ENCODE measurements around the gene ZNF800. TPM values are rescaled to one million over a fixed set of nuclear protein-coding genes. Genes with fewer than 3 reads are reported as not detected.

Gene ZNF800
- polyA plus RNA-seq, 1 donor (not counting 4 experiments of a cell fraction or from before 2014, with no cell fraction given): 18.0 TPM

DNA sequence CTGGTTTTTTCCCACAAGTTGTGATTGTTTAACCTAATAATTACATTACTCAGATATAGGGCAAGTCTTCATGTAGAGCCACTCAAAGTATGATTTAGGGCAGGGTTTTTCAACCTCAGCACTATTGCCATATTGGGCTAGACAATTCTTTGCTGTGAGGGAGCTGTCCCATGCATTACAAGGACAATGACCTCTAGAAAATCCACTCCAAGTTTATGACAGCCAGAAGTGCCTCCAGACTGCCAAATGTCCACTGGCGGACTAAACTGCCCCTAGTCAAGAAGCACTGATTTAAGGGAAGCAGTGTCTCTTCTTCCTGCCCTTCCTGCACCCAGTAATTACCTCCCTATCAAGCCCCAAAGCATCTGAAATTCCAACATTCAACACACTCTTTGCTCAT, 54.4 kb downstream of the ZNF800 start:
- Histone ChIP-seq H3K27ac (ENCODE audit: control insufficient read depth, insufficient read depth, low read length) (no peak overlapping the region), H3K79me2 (ENCODE audit: control insufficient read depth, insufficient read depth, low read length) (no peaks in the 10 kb centered on the region), H3K36me3 (ENCODE audit: control insufficient read depth in 2 of 2, extremely low read depth in 1 of 2, insufficient read depth in 2 of 2, low read length in 2 of 2) (no peaks in the 10 kb centered on the region), H3K27me3 (ENCODE audit: control insufficient read depth, extremely low read depth, insufficient read depth, low read length) (no peaks in the 10 kb centered on the region), H3K4me3 (ENCODE audit: control insufficient read depth in 2 of 3, extremely low read depth in 1 of 3, insufficient read depth in 2 of 3, low read depth in 1 of 3, low read length in 3 of 3) (no peak overlapping the region), H4K20me1 (ENCODE audit: control insufficient read depth, extremely low read depth, insufficient read depth, low read length) (no peaks in the 10 kb centered on the region), H3K9me3 (ENCODE audit: control insufficient read depth, low read depth, low read length) (no peaks in the 10 kb centered on the region), H3K9me1 (ENCODE audit: control insufficient read depth, extremely low read depth, insufficient read depth, low read length) (no peaks in the 10 kb centered on the region), H3K9ac (ENCODE audit: control insufficient read depth, extremely low read depth, insufficient read depth, low read length) (no peak overlapping the region), H3K4me2 (ENCODE audit: control insufficient read depth, extremely low read depth, insufficient read depth, low read depth, low read length) (no peak overlapping the region), H2AFZ (ENCODE audit: control insufficient read depth, low read length) (no peak overlapping the region), H3K4me1 (ENCODE audit: control insufficient read depth, extremely low read depth, insufficient read depth, low read length) (no peaks in the 10 kb centered on the region)
- TF ChIP-seq, protein P1, sequence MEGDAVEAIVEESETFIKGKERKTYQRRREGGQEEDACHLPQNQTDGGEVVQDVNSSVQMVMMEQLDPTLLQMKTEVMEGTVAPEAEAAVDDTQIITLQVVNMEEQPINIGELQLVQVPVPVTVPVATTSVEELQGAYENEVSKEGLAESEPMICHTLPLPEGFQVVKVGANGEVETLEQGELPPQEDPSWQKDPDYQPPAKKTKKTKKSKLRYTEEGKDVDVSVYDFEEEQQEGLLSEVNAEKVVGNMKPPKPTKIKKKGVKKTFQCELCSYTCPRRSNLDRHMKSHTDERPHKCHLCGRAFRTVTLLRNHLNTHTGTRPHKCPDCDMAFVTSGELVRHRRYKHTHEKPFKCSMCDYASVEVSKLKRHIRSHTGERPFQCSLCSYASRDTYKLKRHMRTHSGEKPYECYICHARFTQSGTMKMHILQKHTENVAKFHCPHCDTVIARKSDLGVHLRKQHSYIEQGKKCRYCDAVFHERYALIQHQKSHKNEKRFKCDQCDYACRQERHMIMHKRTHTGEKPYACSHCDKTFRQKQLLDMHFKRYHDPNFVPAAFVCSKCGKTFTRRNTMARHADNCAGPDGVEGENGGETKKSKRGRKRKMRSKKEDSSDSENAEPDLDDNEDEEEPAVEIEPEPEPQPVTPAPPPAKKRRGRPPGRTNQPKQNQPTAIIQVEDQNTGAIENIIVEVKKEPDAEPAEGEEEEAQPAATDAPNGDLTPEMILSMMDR (optimal IDR thresholded peaks at IDR 0.05 in 1 of 3, IDR thresholded peaks at IDR 0.05 in 1 of 3, conservative IDR thresholded peaks at IDR 0.05 in 1 of 3; ENCODE audit: extremely low read depth in 1 of 3, insufficient read depth in 2 of 3, low read length in 3 of 3): no peak
- TF ChIP-seq EZH2 (IDR thresholded peaks at IDR 0.05; ENCODE audit: low read length): no peak
- dilution Hi-C loops (cut with MboI; ENCODE audit: extremely low pct_ligation_motif_present, low sequenced_read_pairs): no loop called here
- DNase-seq (ENCODE audit: low read depth, low spot score): no peak
- FAIRE-seq: no peak

DNA sequence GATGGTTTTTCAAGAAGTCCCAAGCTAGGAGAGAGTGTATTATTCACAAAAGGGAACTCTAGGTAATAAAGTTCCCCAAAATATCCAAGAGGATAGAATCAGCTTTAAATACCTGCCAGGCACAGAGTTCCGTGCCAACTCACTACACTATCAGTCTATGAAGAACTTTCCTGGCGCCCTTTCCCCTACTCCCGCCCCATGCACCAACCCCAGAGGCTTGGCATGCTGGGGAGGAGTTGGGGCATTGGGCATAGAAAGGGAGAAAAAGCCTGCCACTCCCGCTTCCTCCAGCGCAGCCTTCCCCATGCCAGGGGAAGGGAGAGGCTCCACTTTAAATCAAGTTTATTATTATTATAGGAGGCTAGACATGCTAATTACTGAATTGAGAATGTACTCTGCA, 54.9 kb downstream of the ZNF800 start:
- no peaks in the 10 kb centered on the region for H3K9me1 ChIP-seq (ENCODE audit: control insufficient read depth, extremely low read depth, insufficient read depth, low read length)
- no peaks in the 10 kb centered on the region for H3K9me3 ChIP-seq (ENCODE audit: control insufficient read depth, low read depth, low read length)
- no peaks in the 10 kb centered on the region for H3K79me2 ChIP-seq (ENCODE audit: control insufficient read depth, insufficient read depth, low read length)
- H4K20me1 ChIP-seq (ENCODE audit: control insufficient read depth, extremely low read depth, insufficient read depth, low read length): no peaks in the 10 kb centered on the region
- no peak overlapping the region for H3K4me2 ChIP-seq (ENCODE audit: control insufficient read depth, extremely low read depth, insufficient read depth, low read depth, low read length)
- no peak overlapping the region for H2AFZ ChIP-seq (ENCODE audit: control insufficient read depth, low read length)
- no peaks in the 10 kb centered on the region for H3K36me3 ChIP-seq (ENCODE audit: control insufficient read depth in 2 of 2, extremely low read depth in 1 of 2, insufficient read depth in 2 of 2, low read length in 2 of 2)
- no peak overlapping the region for H3K4me3 ChIP-seq (ENCODE audit: control insufficient read depth in 2 of 3, extremely low read depth in 1 of 3, insufficient read depth in 2 of 3, low read depth in 1 of 3, low read length in 3 of 3)
- H3K9ac ChIP-seq (ENCODE audit: control insufficient read depth, extremely low read depth, insufficient read depth, low read length): no peak overlapping the region
- no peak for TF ChIP-seq EZH2 (IDR thresholded peaks at IDR 0.05; ENCODE audit: low read length)
- TF ChIP-seq, protein P1 (optimal IDR thresholded peaks at IDR 0.05 in 1 of 3, IDR thresholded peaks at IDR 0.05 in 1 of 3, conservative IDR thresholded peaks at IDR 0.05 in 1 of 3; ENCODE audit: extremely low read depth in 1 of 3, insufficient read depth in 2 of 3, low read length in 3 of 3): no peak
- dilution Hi-C loops (cut with MboI; ENCODE audit: extremely low pct_ligation_motif_present, low sequenced_read_pairs): no loop called here
- no peak for DNase-seq (ENCODE audit: low read depth, low spot score)
- H3K27me3 ChIP-seq (ENCODE audit: control insufficient read depth, extremely low read depth, insufficient read depth, low read length): no peaks in the 10 kb centered on the region
- FAIRE-seq: no peak
- no peak overlapping the region for H3K27ac ChIP-seq (ENCODE audit: control insufficient read depth, insufficient read depth, low read length)
- H3K4me1 ChIP-seq (ENCODE audit: control insufficient read depth, extremely low read depth, insufficient read depth, low read length): no peaks in the 10 kb centered on the region
